GM19351 (cell line): ENCODE measurements around the gene TNFRSF14.
"Not testable (repeated sequence)": the region's sequence is repeated elsewhere in the genome, so short reads cannot be mapped to it uniquely, and the experiment has no call there.

Experiments used
- ATAC-seq: cut with Tn5 transposase; IDR thresholded peaks from one replicate; pipeline ENCODE4 v1.9.1; 2021; ENCODE audit warnings: mild to moderate bottlenecking, moderate library complexity; ENCODE audit not compliant: unreplicated experiment

Gene TNFRSF14

DNA sequence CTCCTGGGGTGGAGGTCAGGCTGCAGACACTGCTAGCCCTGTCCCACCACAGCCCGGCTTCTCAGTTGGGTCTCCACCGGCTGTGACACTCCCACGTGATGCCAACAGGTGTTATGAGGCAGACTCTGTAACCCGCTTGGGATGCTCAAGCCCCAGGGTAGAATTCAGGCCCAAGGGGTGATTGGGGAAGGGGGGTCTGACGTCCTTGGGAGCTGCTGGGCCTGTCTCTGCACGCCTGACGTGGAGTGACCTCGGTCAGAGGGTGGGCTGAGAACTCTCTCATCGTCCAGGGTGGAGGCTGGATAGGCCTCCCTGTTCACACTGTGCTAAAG, 18.4 kb upstream of the TNFRSF14 start:
- no peak for ATAC-seq

DNA sequence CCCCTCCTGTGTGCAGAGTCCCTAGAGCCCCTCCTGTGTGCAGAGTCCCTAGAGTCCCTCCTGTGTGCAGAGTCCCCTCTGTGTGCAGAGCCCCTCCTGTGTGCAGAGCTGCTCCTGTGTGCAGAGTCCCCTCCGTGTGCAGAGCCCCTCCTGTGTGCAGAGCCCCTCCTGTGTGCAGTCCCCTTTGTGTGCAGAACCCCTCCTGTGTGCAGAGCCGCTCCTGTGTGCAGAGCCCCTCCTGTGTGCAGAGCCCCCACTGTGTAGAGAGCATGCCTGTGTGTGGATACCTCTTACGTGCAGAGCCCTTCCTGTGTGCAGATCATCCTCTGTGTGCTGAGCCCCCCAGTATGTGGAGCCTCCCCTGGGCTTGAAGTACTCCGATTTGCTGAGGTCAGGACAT, 17.8 kb upstream of the TNFRSF14 start:
- no peak for ATAC-seq

DNA sequence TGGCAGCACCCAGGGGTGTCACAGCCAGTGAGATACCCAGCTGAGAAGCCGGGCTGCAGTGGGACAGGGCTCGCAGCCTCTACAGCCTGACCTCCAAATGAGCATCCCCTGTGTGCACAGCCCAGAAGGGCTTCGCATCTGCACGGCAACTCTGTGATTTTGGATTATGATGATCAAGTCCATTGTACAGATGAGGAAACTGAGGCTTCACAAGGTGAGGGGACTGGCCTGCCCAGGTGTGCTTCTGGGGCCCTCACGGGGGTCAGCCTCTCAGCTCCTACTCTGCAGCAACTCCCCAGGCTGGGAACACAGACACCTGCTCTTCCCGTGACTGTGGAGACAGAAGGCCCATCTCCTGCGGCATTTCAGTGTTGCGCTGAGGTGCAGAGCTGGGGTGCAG, 17.3 kb upstream of the TNFRSF14 start:
- ATAC-seq, result no peak

DNA sequence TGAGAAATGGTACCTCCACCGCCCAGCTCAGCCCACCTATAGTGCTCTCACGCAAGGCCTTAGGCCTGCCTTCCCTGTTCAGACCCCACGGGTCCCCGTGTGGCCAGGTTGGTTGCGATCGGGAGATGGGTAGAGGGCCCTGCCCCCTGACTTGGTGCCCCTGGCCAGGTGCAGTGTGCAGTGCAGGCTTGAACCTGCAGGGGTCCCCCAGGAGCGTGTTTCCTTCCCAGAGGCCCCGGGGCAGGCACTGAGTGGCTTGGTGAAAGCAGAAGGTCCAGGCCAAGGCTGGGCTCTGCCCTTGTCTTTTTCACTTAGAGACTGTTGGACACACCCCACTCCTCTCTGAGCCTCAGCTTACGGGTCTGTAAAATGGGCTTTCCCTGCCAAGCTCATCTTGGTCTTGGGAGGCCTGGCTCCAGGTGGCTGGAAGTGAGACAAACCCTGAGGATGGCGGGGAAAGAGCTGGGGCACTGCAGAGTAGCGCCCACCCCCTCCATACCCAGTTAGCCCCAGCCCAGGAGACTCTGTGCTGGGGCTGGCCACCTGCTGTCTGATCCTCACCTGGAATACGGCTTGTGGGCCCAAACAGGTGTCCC, 16.8 kb upstream of the TNFRSF14 start:
- no peak for ATAC-seq

DNA sequence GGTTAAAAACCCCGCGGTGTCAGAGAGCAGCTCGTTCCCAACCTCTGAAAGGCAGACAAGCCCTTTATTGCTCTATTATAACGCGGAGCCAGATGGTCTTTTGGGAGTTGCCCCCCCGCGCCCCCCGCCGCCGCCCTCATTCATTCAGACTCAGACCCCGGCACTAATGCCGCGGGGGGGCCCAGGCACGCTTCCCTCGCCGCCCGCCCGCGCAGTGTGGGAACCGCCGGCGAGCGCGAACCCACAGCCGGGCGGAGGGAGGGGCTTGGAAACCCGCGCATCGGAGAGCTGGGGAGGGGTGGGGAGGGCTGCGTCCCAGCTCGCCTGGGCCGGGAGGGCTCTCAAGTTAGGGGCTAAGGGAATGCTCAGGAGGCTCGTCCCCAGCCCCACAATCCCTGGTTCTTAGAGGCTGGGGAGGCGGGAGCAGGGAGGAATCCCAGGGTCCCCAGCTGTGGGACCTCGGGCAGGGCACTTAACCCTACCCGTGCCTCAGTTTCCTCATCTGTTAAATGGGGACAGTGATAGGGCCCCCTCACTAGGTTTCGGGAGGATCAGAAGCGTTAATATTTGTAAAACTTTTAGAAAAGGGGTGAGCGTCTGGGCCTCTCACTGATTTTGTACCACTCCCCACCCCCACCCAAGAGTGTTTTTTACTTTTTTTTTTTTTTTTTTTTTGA, 15.2 kb upstream of the TNFRSF14 start:
- no peak for ATAC-seq

DNA sequence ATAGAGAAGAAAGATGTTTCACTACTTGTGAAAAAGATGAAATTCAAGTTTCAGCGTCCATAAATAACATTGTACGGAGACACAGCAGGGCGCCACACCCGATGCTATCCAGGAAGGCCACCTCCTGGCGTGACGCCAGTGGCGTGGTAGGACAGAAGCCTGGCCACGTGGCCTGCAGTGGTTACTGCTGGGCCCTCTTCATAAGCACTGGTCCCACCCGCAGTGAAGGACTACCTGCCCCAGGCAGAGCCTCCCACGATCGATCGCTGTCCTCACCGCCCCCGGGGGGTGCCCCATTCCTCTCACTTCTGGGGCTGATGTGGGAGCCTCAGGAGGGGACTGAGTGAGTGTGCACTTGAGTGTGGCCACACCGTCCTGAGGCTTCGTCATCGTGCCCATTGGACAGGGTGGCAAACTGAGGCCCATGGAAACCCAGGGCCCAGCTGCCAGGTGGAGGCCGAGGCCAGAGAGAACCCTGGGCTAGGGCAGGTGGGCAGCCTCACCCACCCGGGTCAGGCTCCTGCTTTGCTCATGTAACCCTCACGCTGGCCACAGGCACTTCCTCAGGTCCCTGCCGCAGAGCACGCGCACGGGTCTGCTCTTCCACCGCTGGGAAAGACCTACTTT, 14.4 kb upstream of the TNFRSF14 start:
- no peak for ATAC-seq

DNA sequence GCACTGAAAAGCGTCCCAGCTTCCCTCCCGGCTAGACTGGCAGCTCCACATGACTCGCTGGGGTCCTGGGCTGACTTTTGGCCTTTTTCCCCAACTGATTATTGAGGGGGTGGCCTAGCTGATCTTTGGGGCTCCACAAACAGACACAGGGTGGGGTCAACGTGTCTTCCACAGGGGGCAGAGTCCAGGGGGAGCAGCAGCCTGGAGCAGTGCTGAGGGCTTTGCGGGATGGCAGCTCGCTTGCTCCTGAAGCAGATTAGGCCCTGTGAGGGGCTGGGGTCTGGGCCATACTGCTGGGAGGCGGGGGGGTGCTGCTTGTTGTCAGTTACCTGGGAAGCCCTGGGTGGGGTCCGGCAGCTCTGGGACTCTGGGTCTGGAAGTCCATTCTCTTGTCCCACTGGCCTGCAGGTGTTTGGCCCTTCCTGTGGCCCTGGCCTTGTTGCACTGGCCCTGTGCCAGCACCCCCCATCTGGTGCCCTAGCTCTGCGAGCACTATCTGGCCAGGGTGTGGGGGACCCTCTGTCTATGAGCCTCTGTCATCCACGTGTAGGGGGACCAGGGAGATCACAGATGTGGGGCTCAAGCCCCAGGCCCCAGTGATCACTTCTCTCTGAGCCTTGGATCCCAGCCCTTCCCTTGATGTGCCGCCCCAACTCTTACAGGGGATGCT, 13.8 kb upstream of the TNFRSF14 start:
- ATAC-seq, result no peak

DNA sequence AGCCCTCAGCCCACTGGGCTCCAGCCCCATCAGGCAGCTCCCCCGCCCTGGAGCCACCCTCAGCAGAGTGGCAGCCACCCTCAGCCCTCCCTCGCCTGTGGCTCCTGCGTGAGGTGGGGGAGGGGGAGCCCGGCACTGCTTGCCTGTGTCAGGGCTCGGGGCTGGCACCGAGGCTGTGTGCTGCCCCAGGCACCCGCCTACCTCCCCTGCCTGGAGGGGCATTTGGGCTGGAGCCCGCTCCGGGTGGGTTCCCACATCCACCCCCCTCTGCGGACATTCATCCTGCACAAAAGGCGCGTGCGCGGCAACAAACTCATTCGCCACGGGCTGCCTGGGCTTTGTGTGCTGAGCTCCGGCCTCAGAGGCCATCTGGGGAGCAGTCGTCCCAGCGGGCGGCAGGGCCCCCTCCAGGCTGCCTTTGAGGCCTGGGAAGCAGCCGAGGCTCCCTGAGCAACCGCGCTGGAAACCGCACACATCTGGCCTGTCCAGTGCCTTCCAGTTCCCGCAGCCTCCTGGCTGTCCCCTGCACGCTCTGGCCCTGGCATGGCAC, 12.6 kb upstream of the TNFRSF14 start:
- ATAC-seq, result no peak

DNA sequence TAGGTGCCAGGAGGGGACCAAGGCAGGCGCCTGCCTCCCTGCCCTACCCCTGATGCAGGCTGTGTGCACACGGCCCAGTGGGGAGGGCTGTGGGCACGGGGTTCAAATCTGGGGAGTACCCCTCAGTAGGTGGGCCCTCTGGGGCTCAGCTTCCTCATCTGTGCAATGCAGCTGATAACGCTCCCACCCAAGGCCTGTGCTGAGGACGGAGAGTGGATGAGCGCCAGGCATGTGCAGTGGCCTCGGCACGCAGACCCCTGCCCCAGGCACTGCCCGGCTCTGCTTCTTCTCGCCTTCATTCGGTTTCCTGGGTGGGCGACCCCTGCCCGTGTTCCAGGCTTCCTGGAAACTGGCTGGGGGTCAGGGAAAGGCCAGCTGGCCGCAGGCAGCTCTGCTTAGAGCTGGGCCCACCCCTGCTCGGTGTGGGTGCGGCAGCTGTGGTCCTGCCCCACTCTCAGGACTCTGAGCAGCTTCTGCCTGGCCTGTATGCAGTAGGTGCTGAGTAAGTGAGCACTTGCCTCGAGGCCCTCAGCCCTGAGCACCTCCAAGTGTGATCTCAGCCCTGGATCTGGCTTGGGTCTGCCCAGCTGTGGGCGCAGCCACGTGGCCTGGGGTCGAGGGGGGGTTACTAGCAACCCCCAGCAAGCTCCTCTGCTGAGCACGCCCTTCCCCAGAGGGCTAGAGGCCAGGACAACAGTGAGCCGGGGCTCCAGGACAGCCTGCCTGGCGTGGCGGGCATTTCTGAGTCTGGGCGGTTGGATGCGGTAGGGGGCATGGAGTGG, 11.9 kb upstream of the TNFRSF14 start:
- ATAC-seq, result no peak

DNA sequence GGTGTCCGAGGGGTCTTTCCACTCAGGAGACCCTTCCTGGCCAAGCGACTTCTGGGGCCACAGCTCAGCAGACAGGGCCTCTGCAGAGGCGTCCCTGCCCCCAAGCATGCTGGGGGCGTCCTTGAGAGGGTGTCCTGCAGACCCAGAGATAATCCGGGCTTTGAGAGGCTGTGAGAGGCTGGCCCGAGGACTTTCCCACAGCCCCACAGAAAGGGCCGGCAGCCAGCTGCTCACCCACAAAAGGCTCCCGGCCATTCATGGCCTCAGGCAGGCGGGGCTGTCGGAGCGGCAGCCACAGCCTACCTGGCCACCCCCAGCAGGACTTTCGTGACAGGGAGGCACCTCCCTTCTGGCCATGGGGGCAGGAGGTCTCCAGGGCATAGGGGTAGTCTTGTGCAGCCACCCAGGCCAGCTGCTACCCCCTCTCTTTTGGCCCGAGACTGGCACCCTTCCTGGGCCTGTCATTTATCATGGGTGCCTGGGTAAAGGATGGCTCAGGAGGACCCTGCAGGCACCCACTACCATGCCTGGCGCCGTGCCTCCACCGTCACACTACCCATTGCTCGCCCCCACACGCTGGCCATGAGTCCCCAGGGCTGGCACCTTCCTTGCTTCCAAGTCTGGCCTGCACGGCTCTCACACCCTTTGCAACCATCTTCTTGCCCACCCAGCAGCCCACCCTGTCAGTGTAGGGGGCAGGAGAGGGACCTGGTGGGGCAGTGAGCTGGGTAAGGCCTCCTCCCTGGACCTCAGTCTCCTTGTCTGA, 11.1 kb upstream of the TNFRSF14 start:
- no peak for ATAC-seq

DNA sequence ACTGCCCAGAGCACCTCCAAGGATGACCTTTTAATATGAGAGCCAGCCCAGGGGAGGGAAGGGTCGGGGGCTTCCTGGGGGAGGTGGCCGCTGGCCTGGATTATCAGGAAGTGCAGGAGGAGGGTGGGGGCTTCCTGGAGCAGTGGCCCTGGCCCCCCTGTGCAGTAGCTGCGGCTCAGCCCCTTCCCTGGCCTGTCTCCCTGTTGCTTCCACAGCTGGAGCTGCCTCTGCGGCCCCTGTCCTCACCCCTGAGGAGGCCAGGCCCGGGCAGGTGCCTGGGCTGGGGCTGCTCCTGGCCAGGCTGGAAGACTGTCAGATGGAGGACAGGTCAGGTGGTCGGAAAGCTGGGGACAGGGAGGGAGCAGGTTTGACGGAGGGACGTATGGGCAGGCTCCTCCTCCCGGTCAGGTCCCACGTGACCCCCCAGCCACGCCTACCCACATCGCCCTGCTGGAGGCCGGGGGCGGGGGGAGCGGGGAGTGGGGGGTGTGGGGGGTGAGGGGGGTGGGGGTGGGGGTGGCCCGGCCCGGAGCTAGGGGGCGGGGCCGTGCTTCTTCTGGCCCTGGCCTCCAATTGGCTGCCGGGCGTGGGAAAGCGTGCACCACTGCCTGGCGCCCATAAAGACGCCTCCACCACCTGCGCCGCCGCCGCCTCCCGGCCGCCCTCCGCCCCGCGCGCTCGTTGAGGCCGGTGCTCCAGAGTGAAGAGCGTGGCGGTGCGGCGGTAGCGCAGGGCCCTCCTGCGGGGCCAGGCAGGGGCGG, 10.2 kb upstream of the TNFRSF14 start:
- peak; percentile 35 for ATAC-seq

DNA sequence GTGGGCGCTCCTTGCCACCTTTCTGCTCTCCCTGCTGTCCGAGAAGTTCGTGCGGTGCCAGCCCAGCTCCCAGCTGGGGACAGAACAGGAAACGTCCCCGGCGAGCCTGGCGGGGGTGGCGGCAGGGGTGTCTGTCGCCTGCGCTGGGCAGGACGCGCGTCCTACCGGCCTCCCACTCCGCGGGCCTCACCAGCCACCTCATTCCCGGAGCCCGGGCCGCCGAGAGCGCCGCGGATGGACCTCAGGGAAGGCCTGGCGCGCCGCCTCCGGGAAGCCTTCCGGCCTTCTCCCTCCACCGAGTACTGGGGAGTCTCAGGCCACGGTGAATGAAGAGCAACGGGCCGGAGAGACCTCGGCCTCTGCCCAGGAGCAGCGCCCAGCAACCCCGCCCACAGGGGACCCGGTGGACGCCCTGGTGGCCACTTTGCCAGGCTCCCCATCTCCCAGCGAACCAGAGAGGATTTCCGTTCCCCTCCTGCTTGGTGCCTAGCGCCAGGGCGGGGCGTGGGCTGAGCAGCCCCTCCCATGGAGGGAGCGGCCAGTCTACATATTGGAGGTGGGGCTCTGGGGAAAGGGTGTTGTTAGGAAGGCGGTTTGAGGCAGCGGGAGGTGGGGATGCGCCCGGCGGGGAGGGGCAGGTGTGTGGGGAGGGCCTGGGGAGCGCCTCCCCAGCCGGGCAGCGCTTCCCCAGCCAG, 9.5 kb upstream of the TNFRSF14 start:
- ATAC-seq, result peak; percentile 36

DNA sequence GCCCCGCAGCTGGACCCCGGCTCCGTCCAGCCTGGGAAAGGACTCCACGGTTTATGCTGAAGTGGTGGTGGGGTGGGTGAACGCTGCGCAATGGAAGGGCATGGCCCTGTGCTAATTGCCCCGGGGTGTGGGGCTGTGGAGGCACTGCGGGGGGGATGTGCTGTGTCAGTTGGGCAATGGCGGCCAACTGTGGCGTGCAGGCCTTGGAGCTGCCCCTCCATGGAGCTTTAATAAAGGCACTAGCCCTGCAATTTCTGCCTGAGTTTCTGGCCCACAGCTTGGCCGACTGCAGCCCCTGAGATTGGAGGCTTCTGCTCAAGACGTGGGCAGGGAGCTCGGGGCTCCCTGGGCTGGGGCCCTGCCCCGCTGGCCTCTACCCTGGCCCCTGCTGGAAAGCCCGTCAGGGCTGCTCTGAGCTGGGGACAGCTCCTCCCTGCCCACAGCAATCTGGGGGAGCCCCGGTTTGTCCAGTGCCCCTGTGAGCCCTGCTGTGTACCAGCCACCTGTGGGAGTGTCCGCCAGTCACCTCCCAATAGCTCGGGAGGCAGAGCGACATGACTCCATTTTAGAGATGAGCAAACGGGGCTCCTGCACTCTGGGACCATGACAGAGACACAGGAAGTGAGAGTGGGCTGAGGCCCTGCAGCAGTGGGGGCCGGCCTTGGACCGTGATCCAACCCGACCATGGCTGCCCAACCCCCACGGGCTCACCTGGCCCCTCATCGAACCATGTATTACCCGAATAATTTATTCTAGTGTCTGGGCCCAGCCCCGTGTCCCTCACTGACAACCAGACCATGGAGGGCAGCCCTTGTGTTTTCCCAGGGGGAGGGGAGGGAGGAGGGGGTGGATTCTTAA, 8.7 kb upstream of the TNFRSF14 start:
- ATAC-seq, result no peak

DNA sequence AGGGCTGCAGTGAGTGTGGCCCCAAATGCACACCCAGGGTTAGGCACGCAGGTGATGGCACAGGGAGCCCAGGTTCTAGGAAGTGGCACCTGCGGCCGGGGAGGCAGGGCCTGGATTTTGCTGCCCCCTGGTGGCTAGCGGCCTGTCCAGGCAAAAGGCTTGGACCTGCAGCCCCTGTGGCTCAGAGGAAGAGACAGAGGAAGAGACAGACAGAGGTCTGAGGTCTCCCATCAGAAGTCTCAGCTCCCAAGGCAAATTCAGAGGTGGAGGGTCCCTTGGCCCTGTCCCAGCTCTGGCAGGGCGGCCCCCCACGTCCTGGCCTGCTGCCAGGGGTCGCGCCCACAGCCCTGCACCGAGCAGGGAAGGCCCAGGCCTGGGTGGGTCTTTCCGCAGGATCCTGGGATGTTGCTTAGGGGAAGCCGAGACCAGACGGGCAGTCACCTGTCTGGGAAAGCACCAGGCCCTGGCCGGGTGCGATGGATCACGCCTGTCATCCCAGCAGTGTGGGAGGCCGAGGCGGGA, 8.0 kb upstream of the TNFRSF14 start:
- peak; percentile 13 for ATAC-seq

DNA sequence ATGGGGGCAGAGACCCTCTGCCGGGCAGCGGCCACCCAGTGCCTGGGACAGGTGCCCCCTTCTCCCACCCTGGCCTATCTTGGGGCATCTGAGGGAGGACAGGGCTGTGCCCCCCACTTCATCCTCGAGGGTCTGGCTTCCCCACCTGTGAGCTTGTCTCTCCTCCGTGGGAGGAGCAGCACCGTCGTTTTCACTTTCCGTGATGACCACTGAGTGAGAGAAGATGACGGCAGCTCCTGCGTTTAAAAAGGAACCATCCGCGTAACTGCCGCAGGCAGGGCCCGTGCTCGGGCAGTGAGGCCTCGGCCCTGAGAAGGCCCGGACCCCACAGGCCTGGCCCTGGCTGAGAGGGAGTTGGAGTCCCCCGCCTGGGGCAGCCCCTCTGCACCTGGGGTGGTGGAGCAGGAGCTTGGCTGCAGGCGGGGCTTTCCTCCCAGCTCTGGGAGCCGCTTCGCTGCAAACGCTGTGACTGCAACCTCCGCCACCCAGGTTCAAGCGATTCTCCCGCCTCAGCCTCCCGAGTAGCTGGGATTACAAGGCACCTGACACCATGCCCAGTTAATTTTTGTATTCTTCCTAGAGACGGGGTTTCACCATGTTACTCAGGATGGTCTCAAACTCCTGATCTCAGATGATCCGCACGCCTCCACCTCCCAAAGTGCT, 6.7 kb upstream of the TNFRSF14 start:
- ATAC-seq, result not testable (repeated sequence)

DNA sequence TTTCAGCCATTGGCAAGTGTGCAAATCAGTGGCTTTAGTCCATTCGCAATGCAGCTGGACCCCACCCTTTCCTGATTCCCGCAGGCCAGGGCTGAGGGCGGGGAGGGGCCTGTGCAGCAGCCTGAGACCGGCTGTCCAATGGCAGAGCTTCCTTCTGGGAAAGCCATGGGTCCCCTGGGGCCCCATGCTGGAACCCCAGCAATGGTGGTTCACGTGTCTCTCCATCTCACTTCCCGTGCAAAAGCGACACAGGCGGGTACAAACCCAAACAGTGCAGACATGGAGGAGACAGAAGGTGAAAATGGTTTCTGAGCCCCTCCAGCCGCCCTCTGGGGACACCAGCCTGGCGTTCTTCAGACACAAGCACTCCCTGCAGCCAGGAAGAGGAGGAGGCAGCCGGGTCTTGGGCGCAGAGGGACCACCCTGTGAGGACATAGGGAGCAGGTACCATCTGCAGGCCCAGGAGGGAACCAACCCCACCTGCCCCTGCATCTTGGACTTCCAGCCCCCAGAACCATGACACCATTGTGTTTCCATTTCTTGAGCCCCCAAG, 5.8 kb upstream of the TNFRSF14 start:
- not testable (repeated sequence) for ATAC-seq

DNA sequence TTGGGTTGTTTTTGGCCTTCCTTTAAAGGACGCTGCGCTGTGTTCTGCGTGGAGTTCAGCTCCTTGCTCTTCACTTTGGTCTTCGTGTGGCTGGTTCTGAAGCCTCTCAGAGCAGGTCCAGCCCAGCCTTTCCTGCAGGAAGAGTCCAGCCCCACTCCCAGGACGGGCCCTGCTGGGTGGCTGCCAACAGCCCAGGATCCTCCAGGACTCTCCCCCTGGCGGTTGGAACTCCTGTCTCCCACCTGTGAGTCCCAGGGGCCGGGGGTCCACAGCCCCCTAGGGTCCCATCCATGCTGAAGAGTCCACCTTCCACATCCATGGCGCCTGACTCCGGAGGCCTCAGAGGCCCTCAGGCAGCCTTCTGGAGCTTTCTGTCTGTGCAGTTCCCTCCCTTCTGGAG, 4.6 kb upstream of the TNFRSF14 start:
- ATAC-seq, result not testable (repeated sequence)
